Measurements from ENCODE around the gene MMAA.
"Not testable (repeated sequence)": the region's sequence is repeated elsewhere in the genome, so short reads cannot be mapped to it uniquely, and the experiment has no call there.

MMAA gene

DNA sequence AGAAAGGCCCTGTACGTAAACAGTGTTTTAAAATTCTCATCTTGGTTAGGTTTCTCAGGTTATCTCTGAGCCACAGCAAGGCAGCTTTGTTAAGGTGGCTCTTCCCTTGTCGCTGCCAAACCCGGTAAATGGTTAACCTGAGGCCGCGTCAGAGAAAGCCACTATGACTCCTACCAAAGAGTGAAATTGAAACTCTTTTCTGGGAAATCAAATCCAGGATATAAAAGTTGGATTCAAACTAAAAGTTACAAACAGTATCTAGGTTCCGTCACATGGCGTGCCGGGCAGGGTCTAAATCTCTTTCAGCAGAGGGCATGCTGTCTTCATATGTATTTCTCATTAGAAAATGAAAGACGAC lies 433 bp downstream of the MMAA start:
- DNase-seq (ENCODE audit: low spot score), result no peak
- TF ChIP-seq, protein P1, sequence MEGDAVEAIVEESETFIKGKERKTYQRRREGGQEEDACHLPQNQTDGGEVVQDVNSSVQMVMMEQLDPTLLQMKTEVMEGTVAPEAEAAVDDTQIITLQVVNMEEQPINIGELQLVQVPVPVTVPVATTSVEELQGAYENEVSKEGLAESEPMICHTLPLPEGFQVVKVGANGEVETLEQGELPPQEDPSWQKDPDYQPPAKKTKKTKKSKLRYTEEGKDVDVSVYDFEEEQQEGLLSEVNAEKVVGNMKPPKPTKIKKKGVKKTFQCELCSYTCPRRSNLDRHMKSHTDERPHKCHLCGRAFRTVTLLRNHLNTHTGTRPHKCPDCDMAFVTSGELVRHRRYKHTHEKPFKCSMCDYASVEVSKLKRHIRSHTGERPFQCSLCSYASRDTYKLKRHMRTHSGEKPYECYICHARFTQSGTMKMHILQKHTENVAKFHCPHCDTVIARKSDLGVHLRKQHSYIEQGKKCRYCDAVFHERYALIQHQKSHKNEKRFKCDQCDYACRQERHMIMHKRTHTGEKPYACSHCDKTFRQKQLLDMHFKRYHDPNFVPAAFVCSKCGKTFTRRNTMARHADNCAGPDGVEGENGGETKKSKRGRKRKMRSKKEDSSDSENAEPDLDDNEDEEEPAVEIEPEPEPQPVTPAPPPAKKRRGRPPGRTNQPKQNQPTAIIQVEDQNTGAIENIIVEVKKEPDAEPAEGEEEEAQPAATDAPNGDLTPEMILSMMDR (IDR thresholded peaks at IDR 0.05; ENCODE audit: extremely low read depth, missing control alignments), result no peak

- not testable (repeated sequence) for DNase-seq (ENCODE audit: low spot score)
Measured at GRCh38 chr4:145622067-145622466, 2.9 kb downstream of the MMAA start.

- peak; percentile 19 for DNase-seq (ENCODE audit: low spot score)
- TF ChIP-seq, protein P1 (IDR thresholded peaks at IDR 0.05; ENCODE audit: extremely low read depth, missing control alignments), result no peak
Measured at GRCh38 chr4:145623831-145624230, 4.6 kb downstream of the MMAA start.

DNA sequence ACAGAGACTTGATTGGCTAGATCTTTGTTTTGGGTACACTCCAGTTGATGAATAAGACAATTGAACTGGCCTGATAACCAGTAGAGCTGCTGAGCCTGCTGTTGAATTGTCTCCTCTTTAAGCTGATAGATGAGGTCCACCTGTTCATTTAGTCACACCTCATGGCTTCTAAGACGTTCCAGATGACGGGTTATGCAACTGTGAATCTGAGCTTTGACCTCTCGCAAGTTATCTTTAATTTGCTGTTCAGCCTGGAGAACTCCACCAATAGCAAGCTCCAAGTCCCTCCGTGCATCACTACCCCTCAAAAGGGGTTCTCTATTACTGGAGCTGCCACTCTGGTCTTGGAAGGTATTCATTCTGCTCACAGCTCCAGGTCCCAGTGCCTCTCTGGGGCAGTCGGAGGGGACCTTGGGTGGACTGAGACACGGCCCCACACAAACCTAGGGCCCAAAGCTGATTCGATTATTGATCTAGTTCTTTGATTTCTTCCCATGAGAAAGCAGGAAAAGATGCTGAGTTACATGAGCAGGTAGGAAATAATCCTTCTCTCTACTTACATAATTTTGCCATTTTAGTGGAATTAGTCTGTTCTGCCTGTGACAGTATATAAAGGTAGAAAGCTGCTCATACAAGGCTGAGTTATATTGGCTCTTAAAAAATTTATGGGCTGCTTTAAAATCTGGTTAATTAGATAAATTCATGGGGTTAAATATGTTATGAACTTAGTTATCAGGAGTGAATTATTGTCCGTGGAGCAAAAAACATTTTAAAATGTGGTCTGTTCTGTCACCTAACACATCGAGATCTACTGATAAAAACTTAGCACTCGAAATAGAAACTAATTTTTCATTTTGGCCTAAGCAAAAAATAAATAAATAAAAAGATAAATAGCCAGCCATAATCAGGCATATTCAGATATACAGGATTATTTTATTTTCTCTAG lies 6.8 kb downstream of the MMAA start:
- DNase-seq (ENCODE audit: low spot score), result no peak
- TF ChIP-seq, protein P1 (IDR thresholded peaks at IDR 0.05; ENCODE audit: extremely low read depth, missing control alignments), result no peak

DNA sequence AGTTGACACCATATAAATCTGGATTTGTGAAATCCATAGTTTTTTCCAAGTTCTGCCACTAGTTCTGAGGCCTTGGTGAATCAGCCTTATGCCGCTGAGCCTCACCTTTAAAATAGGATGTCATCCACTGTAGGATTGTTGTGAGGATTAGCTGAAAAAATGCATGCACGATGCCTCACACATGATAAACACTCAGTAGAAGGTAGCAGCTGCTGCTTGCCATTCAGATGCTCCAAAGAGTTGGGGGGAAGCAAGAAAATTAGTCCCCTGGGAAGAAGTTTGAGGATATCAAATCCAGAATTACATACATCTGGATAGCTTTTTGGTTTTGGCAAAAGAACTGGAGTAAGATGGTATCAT lies 7.4 kb downstream of the MMAA start:
- no peak for DNase-seq (ENCODE audit: low spot score)
- TF ChIP-seq, protein P1 (IDR thresholded peaks at IDR 0.05; ENCODE audit: extremely low read depth, missing control alignments), result no peak

DNA sequence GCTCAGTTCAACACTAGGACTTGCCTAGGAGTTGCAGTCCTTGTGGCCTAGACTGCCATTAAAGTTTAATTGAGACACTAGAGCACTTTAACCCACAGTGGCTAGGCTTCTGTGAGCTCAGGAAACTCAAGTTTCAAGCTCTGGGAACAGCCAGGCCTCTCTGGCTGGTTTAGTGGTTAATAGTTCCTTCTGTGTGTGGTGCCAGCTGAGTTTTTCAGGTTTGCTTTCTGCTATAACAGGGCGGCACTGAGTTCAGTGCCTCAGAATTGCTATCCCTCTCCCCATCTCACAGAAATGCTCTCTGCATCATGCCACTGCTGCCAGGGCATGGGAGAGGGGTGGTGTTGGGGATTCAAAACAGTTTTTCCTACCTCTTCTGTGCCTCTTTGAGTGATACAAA lies 15.9 kb downstream of the MMAA start:
- no peak for DNase-seq (ENCODE audit: low spot score)
- TF ChIP-seq, protein P1 (IDR thresholded peaks at IDR 0.05; ENCODE audit: extremely low read depth, missing control alignments), result no peak

DNA sequence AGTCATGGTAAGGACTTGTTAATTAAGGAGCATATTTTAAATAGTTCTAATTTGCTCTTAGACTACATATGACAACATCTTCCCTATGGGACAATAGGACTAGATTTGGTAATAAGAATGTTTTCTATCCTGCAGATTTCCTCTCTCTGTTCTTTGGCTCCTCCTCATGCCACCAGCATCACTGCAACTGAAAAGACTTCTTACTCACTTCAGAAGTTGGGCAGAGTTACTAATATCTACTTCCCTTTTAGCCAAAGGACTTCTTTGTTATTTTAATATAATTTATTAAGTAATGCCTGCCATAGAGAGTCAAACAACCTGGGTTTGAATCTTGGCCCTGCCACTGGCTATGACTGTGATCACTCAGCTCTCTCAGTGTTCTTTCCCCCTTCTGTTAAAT lies 16.4 kb downstream of the MMAA start:
- no peak for DNase-seq (ENCODE audit: low spot score)
- TF ChIP-seq, protein P1 (IDR thresholded peaks at IDR 0.05; ENCODE audit: extremely low read depth, missing control alignments), result no peak

DNA sequence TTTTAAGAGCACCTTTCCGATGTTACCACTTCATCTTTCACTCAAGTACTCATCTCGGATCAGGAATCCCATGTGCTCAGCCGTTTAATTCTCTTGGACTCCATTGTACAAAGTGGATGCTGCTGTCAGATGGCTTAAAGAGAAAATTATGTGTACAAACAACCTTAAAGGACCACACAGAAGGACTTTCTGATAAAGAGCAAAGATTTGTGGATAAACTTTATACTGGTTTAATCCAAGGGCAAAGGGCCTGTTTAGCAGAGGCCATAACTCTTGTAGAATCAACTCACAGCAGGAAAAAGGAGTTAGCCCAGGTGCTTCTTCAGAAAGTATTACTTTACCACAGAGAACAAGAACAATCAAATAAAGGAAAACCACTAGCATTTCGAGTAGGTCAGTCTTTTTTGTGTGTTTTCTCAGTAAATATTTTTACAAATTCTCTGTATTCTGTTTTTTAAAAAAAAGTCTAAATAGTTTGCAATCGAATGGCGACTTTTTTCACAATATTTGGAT lies 20.1 kb downstream of the MMAA start:
- TF ChIP-seq, protein P1 (IDR thresholded peaks at IDR 0.05; ENCODE audit: extremely low read depth, missing control alignments), result no peak
- DNase-seq (ENCODE audit: low spot score), result no peak

- not testable (repeated sequence) for DNase-seq (ENCODE audit: low spot score)
Measured at GRCh38 chr4:145640236-145640635, 21.1 kb downstream of the MMAA start.
